NB4 (cell line): ENCODE results near the gene PAPSS1.

Experiments
- MYC ChIP-seq: IDR thresholded peaks from 2 replicates; pipeline ENCODE4 v1.6.1; 2011; ENCODE audit warnings: low read depth, low read length
- POLR2A ChIP-seq: IDR thresholded peaks from 2 replicates; pipeline ENCODE4 v1.6.1; 2011; ENCODE audit warnings: mild to moderate bottlenecking; ENCODE audit not compliant: insufficient read length; ENCODE audit errors: extremely low read depth
- TF ChIP-seq, protein P1 (sequence below): IDR thresholded peaks from one replicate; pipeline ENCODE4 v1.5.1; 2012; ENCODE audit warnings: low read depth, low read length
- TF ChIP-seq, protein P2 (sequence below): IDR thresholded peaks from 2 replicates; pipeline ENCODE4 v1.6.1; 2011; ENCODE audit warnings: low read depth, low read length

- TF ChIP-seq, protein P1, sequence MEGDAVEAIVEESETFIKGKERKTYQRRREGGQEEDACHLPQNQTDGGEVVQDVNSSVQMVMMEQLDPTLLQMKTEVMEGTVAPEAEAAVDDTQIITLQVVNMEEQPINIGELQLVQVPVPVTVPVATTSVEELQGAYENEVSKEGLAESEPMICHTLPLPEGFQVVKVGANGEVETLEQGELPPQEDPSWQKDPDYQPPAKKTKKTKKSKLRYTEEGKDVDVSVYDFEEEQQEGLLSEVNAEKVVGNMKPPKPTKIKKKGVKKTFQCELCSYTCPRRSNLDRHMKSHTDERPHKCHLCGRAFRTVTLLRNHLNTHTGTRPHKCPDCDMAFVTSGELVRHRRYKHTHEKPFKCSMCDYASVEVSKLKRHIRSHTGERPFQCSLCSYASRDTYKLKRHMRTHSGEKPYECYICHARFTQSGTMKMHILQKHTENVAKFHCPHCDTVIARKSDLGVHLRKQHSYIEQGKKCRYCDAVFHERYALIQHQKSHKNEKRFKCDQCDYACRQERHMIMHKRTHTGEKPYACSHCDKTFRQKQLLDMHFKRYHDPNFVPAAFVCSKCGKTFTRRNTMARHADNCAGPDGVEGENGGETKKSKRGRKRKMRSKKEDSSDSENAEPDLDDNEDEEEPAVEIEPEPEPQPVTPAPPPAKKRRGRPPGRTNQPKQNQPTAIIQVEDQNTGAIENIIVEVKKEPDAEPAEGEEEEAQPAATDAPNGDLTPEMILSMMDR, result no peak
- TF ChIP-seq POLR2A, result no peak
- TF ChIP-seq, protein P2, sequence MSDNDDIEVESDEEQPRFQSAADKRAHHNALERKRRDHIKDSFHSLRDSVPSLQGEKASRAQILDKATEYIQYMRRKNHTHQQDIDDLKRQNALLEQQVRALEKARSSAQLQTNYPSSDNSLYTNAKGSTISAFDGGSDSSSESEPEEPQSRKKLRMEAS, result no peak
- TF ChIP-seq MYC, result no peak
Measured at GRCh38 chr4:107714256-107714655, 5.8 kb downstream of the PAPSS1 start.
